Measurements from ENCODE around the gene OR4D5.

The OR4D5 gene

DNA sequence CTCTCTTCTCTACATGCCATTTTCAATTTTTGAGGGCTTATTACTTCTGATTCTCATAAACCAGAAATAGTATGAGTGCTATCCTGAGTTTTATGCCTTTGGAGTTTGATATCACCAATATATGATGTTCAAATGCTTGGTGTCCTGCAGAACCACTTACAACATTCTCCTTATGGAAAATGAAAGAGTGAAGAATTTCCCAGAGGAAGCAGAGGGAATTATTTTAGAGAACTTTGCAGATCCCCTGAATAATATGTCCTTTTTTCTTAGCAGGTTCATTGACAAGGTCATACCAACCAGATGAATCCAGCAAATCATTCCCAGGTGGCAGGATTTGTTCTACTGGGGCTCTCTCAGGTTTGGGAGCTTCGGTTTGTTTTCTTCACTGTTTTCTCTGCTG lies at the start of gene OR4D5:
TSS of gene OR4D5 (plus strand) at position 301 of the 400 bp plus-strand sequence. CDS start at position 301, 0 bp downstream.
- no peak for DNase-seq

DNA sequence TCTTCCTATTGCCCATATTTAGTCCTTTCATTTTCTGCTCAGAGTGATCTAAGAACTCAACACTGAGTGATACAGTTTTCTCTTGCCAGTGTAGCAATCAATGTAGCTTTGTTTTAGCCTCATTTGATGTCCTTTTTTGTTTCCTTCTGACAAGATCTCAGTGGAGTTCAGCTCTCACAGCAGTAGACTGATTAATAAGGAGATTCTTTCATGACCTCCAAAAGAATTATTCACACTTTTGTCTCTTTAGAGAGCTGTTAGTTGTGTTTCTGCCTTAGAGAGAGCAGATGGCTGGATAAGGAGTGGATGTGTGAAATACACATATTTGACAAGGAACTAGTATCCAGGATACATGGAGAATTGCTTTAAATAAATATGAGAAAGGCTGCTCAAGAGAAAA lies 47.4 kb upstream of the OR4D5 start:
- DNase-seq = no peak

DNA sequence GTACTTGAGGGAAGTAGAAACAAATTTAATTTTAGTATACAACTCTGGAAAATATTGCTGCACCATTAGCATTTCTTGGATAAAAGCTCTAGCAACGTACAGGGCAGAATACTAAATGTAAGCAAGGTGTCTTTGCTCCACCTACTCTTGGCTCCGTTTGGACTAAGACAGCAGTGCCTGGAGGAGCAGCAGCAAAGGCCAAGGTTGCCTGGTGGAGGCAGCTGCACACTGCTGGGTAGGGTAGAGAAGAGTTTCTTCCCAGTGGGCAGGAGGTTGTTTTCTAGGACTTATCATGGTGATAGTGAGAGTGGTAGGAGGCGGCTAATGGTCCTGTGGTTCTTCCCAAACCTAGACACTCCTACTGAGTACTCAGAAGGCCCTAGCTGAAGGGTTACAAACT lies 39.6 kb upstream of the OR4D5 start:
- no peak for DNase-seq

DNA sequence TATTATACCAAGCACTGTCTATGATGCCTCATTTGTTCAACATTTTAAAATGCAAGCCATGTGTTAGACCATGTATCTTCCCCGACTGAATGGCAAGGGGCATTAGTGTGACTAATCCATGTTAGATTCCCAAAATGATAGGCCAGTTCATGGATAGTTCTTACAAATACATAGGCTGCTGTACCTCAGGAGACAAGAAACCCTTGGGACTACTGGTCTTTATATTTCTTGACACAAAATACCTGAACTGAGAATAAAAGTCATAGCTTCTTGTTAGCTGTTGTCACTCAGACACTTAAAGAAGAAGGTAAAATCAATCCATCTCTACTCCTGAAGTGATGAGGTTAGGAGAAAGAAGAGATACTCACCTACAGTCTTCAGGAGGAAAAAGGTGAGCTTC lies 37.5 kb upstream of the OR4D5 start, which contains the start of gene OR8D4:
TSS of gene OR8D4 (plus strand) at position 301 of the 400 bp plus-strand sequence. CDS start 4,265 bp downstream, outside the sequence.
- DNase-seq = no peak

DNA sequence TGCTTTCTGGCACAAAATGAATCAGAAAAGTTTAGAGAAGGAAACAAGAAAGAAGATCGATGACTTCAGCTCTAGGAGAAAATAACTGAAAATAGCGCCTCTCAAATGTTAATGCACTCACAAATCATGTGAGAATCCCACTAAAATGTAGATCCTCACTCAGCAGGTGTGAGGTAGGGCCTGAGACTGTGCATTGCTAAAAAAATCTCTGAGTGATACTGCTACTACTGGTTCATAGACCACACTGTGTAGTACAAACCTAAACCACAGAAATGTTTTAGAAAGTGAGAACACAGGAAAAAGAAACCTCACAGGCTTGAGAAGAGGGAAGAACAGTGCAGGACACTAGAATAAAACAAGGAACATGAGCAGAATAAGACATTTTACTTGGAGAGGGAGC lies 35.5 kb upstream of the OR4D5 start:
- no peak for DNase-seq

DNA sequence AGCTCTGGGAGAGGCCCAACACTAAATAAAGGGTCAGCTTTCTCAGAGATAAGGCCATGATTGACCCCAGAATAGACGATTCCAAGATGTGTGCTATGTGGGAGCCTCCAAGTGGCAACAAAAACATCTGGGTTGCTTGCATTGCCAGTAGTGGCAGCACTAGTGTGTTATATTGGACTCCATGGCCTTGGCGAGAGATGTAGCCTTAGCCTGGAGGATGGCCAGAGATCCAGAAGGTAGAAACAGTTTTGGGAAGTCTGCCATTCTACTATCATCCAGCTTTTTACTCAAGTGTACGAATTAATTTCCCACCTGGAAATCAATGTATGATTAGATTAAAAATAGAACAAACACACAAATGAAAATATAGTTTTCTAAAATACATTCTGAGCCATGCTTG lies 34.5 kb upstream of the OR4D5 start:
- no peak for DNase-seq

DNA sequence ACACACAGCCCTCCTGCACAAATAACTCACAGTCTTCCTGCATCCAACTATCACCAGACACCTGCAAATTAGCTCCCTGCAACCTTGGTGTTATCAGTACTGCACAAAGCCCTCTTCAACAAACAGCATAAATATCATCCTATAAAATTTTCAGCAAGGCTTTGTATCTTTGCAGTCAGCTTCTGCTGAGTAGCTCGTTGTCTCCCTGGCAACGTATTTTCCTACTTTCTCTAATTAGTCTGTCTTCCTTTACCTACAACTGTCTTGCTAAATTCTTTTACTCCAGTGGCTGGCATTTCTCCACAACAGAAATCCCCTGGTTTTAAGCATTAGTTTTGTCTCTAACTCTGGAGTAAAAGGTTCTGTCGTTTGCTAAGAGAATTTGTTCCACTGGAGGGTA lies 33.6 kb upstream of the OR4D5 start:
- no peak for DNase-seq

DNA sequence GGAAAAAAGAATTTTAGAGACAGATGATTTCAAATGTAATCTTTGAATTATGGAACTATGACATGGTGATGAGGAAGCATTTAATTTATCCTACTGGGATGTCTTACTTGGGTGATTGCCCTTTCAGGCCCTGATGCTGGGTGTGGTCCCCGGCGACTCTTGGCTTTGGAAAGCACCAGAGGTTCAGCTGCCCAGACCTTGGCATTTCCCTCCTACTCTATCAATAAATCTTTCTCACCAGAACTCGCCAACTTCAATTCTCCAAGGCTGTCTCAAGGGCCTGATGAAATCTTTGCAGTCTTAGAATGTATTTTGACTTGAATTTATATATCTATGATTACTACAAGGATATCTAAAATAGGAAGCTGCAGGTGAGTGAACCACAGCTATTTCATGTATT lies 18.5 kb upstream of the OR4D5 start:
- DNase-seq = no peak

DNA sequence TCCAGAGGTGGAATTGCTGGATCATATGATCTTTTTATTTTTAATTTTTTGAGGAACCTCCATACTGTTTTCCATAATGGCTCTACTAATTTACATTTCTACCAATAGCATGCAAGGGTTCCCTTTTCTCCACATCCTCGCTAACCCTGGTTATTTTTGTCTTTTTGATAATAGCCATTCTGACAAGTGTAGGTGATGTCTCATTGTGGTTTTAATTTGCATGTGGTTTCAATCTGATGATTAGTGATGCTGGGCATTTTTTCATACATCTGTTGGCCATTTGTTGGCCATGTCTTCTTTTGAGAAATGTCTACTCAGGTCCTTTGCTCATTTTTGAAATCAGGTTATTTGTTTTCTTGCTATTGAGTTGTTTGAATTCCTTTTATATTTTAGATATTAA lies 15.4 kb upstream of the OR4D5 start:
- DNase-seq = no peak

DNA sequence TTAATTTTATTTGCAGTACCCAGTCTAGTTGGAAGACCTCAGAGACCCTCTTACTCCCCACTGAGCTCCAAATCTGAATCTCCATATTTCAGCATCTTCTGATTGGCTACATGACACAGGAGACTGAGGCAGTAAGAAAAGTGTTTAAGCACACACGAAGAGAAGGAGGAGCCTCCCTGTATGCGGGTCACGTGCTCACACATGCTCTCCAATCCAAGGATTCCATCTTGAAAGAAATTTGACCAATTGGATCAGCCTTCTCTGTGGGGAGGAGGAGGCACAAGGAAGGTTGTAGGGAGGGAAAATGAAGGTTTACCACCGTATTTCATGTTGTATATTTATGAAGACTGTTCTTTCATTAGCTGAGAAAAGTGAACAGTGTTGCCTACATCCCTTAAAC lies 3.0 kb downstream of the OR4D5 start:
- no peak for DNase-seq

DNA sequence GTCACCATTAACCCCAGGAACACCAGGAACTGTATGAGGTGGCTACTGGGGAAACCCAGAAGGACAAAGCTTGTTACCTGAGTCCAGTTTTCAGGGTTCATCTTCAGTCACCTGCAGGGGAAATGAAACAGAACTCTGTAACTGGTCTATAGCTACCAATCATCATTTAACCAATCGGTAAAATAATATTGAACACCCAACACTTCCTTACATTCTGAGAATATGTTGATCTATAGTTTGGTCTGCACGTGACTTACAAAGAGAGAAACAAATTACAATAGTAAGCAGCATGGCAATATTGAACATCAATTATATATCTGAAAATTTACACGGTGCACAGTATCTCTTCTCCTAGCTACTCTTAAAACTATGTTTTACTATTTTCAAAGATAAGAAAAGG lies 4.3 kb downstream of the OR4D5 start, which contains the start of gene OR6T1:
TSS of gene OR6T1 (minus strand) at position 101 of the 400 bp plus-strand sequence. CDS start at position 101, 0 bp downstream.
- DNase-seq = no peak

DNA sequence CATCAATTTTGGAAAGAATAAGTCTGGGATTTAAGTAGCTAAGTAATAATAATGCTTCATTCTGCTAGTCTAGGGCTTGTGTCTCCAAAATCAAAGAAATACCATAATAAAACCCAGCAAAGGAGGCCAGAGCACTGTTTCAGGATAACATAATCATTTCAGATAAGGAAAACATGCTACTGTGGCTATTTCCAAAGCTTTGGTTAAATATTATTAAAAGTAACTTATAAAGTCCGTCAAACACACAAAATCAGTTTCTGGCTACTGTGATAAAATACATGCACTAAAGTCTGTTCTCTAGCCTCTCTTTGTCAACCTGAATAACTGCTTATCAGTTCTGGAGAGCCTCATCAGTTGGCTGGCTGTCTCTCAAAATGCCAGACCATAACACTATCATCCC lies 5.7 kb downstream of the OR4D5 start:
- DNase-seq = no peak

DNA sequence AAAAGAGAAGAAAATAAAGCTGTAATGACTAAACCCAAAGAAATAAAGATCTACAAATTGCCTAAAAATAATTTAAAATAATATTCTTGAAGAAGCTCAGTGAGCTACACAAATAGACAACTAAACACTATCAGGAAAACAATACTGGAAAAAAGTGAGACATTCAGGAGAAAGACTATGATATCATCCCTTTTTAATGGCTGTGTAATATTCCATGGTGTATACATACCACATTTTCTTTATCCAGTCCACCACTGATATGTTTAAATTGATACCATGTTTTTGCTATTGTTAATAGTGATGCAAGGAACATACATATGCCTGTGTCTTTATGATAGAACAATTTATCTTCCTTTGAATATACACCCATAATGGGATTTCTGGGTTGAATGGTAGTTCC lies 17.3 kb downstream of the OR4D5 start:
- no peak for DNase-seq

DNA sequence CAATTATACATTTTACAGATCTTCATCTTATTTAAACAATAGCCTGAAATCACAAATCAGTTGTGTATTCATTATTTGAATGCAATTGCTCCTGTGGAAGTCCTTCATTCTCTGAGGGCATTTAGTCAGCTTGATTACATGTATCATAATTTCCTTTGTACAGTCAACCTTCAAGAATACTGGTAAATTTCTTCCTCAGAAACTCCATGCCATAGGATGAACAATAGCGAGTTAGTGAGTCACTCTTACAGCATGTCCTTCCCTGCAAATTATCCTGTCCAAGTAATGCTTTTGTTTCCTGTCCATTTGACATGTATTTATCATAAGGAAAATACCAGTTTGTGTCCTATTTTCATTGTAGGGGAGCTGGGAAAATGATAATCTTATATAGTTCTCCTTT lies 34.4 kb downstream of the OR4D5 start:
- no peak for DNase-seq

DNA sequence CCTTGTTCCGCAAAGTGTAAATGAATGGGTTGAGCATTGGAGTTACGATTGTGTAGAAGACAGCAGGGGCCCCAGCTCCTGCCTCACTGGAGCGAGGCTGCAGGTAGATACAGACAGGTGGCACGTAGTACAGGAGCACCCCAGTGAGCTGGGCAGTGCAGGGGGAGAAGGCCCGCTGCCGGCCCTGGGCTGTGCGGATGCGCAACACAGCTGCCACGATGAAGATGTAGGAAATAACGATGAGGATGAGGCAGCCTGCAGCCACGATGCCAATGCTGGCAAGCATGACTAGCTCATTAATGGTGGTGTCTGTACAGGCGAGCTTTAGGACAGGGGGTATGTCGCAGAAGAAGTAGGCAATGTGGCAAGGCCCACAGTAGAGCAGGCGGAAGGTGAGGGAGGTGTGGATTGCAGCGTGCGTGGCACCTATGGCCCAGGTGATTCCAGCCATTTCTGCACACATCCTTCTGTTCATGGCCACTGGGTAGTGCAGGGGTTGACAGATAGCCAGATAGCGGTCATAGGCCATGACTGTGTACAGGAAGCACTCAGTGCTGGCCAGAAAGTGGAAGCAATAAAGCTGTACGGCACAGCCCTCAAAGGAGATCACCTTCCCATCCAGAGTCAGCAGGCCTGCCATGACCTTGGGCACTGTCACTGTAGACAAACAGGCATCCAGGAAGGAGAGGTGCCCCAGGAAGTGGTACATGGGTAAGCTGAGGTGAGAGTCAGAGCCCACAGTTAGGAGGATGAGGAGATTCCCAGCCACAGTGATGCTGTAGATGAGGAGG lies 37.5 kb downstream of the OR4D5 start:
- no peak for DNase-seq

DNA sequence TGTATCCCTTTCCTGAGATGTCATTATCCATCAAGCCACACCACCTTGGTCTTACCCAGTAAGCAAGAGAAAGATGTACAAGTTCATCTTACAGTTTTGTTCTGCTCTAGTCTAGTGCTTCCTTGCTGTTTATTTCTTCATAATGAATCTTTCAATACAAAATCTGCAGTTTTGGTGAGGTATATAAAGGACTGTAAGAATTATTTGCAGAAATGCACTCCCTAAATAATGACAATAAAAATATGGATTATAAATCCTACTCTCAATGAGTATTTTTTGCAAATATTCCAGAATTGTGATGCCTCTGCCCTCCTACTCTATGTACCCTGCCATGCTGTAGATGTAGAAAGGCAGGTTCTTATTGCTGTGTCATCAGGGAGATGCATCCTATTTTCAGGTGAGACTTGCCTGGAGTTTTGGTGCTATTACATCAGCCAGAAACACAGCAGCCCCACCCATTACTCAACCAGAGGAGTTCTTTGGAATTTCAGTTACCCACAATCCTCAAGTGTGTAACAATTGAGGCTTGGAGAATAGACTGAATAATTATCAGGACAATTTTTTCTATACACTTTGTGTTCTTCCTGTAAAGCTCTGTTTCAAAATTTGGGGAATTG lies 38.4 kb downstream of the OR4D5 start, which contains the start of gene OR10S1:
TSS of gene OR10S1 (minus strand) at position 51 of the 617 bp plus-strand sequence. CDS start 117 bp downstream, outside the sequence.
- DNase-seq = no peak

DNA sequence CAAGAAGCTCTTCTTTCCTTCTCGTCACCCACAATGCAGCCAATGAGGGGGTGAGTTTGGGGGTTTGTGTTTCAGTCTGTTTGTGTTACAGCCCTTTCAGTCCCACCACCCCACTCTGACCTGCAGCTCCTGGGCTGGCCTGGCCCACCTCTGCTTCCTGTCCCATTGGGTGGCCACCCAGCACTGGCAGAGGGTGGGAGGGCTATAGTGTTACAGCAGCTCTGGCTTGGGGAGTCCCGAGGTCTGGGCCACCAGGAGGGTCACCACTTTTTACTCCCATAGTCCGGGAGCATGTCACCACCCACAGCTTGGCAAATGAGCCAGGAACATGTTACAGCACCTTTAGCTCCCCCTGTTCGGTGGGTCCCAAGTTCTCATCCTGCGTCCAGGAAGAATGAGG lies 39.9 kb downstream of the OR4D5 start:
- DNase-seq = no peak
